ENCODE data around the gene AKAP10. TPM values are rescaled to one million over a fixed set of nuclear protein-coding genes. Genes with fewer than 3 reads are reported as not detected.
"Not testable (repeated sequence)": the region's sequence is repeated elsewhere in the genome, so short reads cannot be mapped to it uniquely, and the experiment has no call there.

The AKAP10 gene
- polyA plus RNA-seq, 1 donor = 19.2 TPM

- H3K9me3 ChIP-seq (ENCODE audit: control insufficient read depth, low read depth, low read length) = no peaks in the 10 kb centered on the region
- 96% methylated on average over 5 of the region's 13 CpGs for WGBS (ENCODE audit: insufficient coverage, low lambda C conversion rate)
- peaks cover 2% of the 10 kb centered on the region for H3K36me3 ChIP-seq (ENCODE audit: control insufficient read depth, insufficient read depth, low read length)
- H3K27ac ChIP-seq (ENCODE audit: low read length) = no peak overlapping the region
- peaks cover 7% of the 10 kb centered on the region for H3K4me1 ChIP-seq (ENCODE audit: control insufficient read depth, insufficient read depth, low read length)
- no peak overlapping the region for H3K4me3 ChIP-seq (ENCODE audit: low read length)
- no peak for DNase-seq
- peaks cover 11% of the 10 kb centered on the region for H3K27me3 ChIP-seq (ENCODE audit: control insufficient read depth, insufficient read depth, low read length)
Measured at GRCh38 chr17:19978805-19979211, 1.2 kb upstream of the AKAP10 start.

- Histone ChIP-seq H3K27me3 (ENCODE audit: control insufficient read depth, insufficient read depth, low read length) (peaks cover 11% of the 10 kb centered on the region), H3K4me3 (ENCODE audit: low read length) (peak overlapping the region; percentile 73), H3K9me3 (ENCODE audit: control insufficient read depth, low read depth, low read length) (no peaks in the 10 kb centered on the region), H3K36me3 (ENCODE audit: control insufficient read depth, insufficient read depth, low read length) (peaks cover 4% of the 10 kb centered on the region), H3K4me1 (ENCODE audit: control insufficient read depth, insufficient read depth, low read length) (peaks cover 7% of the 10 kb centered on the region), H3K27ac (ENCODE audit: low read length) (peak overlapping the region; percentile 47)
- 67% methylated on average over 1 of the region's 22 CpGs for WGBS (ENCODE audit: insufficient coverage, low lambda C conversion rate)
- DNase-seq = no peak
Measured at GRCh38 chr17:19978209-19978802, 678 bp upstream of the AKAP10 start.

GRCh38 chr17:19975601-19976000 lies 2.0 kb downstream of the AKAP10 start:
- no peak overlapping the region for H3K4me3 ChIP-seq (ENCODE audit: low read length)
- DNase-seq = no peak
- H3K4me1 ChIP-seq (ENCODE audit: control insufficient read depth, insufficient read depth, low read length) = peaks cover 7% of the 10 kb centered on the region
- 80% methylated on average over 1 of the region's 3 CpGs for WGBS (ENCODE audit: insufficient coverage, low lambda C conversion rate)
- peaks cover 6% of the 10 kb centered on the region for H3K36me3 ChIP-seq (ENCODE audit: control insufficient read depth, insufficient read depth, low read length)
- H3K27me3 ChIP-seq (ENCODE audit: control insufficient read depth, insufficient read depth, low read length) = peaks cover 8% of the 10 kb centered on the region
- H3K27ac ChIP-seq (ENCODE audit: low read length) = no peak overlapping the region
- H3K9me3 ChIP-seq (ENCODE audit: control insufficient read depth, low read depth, low read length) = no peaks in the 10 kb centered on the region

GRCh38 chr17:19973156-19973555 lies 4.5 kb downstream of the AKAP10 start:
- DNase-seq = no peak
- H3K27ac ChIP-seq (ENCODE audit: low read length) = no peak overlapping the region
- peaks cover 22% of the 10 kb centered on the region for H3K36me3 ChIP-seq (ENCODE audit: control insufficient read depth, insufficient read depth, low read length)
- peaks cover 4% of the 10 kb centered on the region for H3K4me1 ChIP-seq (ENCODE audit: control insufficient read depth, insufficient read depth, low read length)
- no peak overlapping the region for H3K4me3 ChIP-seq (ENCODE audit: low read length)
- no peaks in the 10 kb centered on the region for H3K27me3 ChIP-seq (ENCODE audit: control insufficient read depth, insufficient read depth, low read length)
- 86% methylated on average over 1 of the region's 2 CpGs for WGBS (ENCODE audit: insufficient coverage, low lambda C conversion rate)
- no peaks in the 10 kb centered on the region for H3K9me3 ChIP-seq (ENCODE audit: control insufficient read depth, low read depth, low read length)

- H3K4me3 ChIP-seq (ENCODE audit: low read length); DNase-seq; H3K9me3 ChIP-seq (ENCODE audit: control insufficient read depth, low read depth, low read length); H3K27me3 ChIP-seq (ENCODE audit: control insufficient read depth, insufficient read depth, low read length); H3K4me1 ChIP-seq (ENCODE audit: control insufficient read depth, insufficient read depth, low read length); H3K27ac ChIP-seq (ENCODE audit: low read length): not testable (repeated sequence)
- no CpG with 5 or more reads among the region's 2 CpGs for WGBS (ENCODE audit: insufficient coverage, low lambda C conversion rate)
- H3K36me3 ChIP-seq (ENCODE audit: control insufficient read depth, insufficient read depth, low read length) = peaks cover 40% of the 10 kb centered on the region
Measured at GRCh38 chr17:19962954-19963353, 14.7 kb downstream of the AKAP10 start.

- H3K4me1 ChIP-seq (ENCODE audit: control insufficient read depth, insufficient read depth, low read length) = no peaks in the 10 kb centered on the region
- no peak overlapping the region for H3K4me3 ChIP-seq (ENCODE audit: low read length)
- peaks cover 38% of the 10 kb centered on the region for H3K36me3 ChIP-seq (ENCODE audit: control insufficient read depth, insufficient read depth, low read length)
- no peak for DNase-seq
- H3K27me3 ChIP-seq (ENCODE audit: control insufficient read depth, insufficient read depth, low read length) = no peaks in the 10 kb centered on the region
- H3K27ac ChIP-seq (ENCODE audit: low read length) = no peak overlapping the region
- WGBS (ENCODE audit: insufficient coverage, low lambda C conversion rate) = no CpG with 5 or more reads among the region's 5 CpGs
- H3K9me3 ChIP-seq (ENCODE audit: control insufficient read depth, low read depth, low read length) = peaks cover 7% of the 10 kb centered on the region
Measured at GRCh38 chr17:19958023-19958422, 19.6 kb downstream of the AKAP10 start.

GRCh38 chr17:19955099-19955498 lies 22.5 kb downstream of the AKAP10 start:
- Histone ChIP-seq H3K4me3 (ENCODE audit: low read length) (no peak overlapping the region), H3K27ac (ENCODE audit: low read length) (no peak overlapping the region), H3K36me3 (ENCODE audit: control insufficient read depth, insufficient read depth, low read length) (peaks cover 24% of the 10 kb centered on the region), H3K27me3 (ENCODE audit: control insufficient read depth, insufficient read depth, low read length) (no peaks in the 10 kb centered on the region), H3K9me3 (ENCODE audit: control insufficient read depth, low read depth, low read length) (peaks cover 14% of the 10 kb centered on the region), H3K4me1 (ENCODE audit: control insufficient read depth, insufficient read depth, low read length) (no peaks in the 10 kb centered on the region)
- DNase-seq = no peak
- WGBS (ENCODE audit: insufficient coverage, low lambda C conversion rate) = 100% methylated on average over 4 of the region's 7 CpGs

GRCh38 chr17:19951411-19951810 lies 26.2 kb downstream of the AKAP10 start:
- H3K27me3 ChIP-seq (ENCODE audit: control insufficient read depth, insufficient read depth, low read length); H3K4me3 ChIP-seq (ENCODE audit: low read length); H3K4me1 ChIP-seq (ENCODE audit: control insufficient read depth, insufficient read depth, low read length); DNase-seq; H3K27ac ChIP-seq (ENCODE audit: low read length): not testable (repeated sequence)
- Histone ChIP-seq H3K9me3 (ENCODE audit: control insufficient read depth, low read depth, low read length) (peaks cover 16% of the 10 kb centered on the region), H3K36me3 (ENCODE audit: control insufficient read depth, insufficient read depth, low read length) (peaks cover 24% of the 10 kb centered on the region)
- WGBS (ENCODE audit: insufficient coverage, low lambda C conversion rate) = no CpG with 5 or more reads among the region's 5 CpGs

- not testable (repeated sequence) for H3K4me1 ChIP-seq (ENCODE audit: control insufficient read depth, insufficient read depth, low read length); H3K27ac ChIP-seq (ENCODE audit: low read length); DNase-seq; H3K4me3 ChIP-seq (ENCODE audit: low read length); H3K27me3 ChIP-seq (ENCODE audit: control insufficient read depth, insufficient read depth, low read length)
- H3K36me3 ChIP-seq (ENCODE audit: control insufficient read depth, insufficient read depth, low read length) = peaks cover 25% of the 10 kb centered on the region
- WGBS (ENCODE audit: insufficient coverage, low lambda C conversion rate) = no CpG with 5 or more reads among the region's 43 CpGs
- peaks cover 16% of the 10 kb centered on the region for H3K9me3 ChIP-seq (ENCODE audit: control insufficient read depth, low read depth, low read length)
Measured at GRCh38 chr17:19950624-19951195, 26.9 kb downstream of the AKAP10 start.

- no peak for DNase-seq
- H3K4me3 ChIP-seq (ENCODE audit: low read length) = no peak overlapping the region
- no peaks in the 10 kb centered on the region for H3K27me3 ChIP-seq (ENCODE audit: control insufficient read depth, insufficient read depth, low read length)
- no peaks in the 10 kb centered on the region for H3K4me1 ChIP-seq (ENCODE audit: control insufficient read depth, insufficient read depth, low read length)
- peaks cover 37% of the 10 kb centered on the region for H3K36me3 ChIP-seq (ENCODE audit: control insufficient read depth, insufficient read depth, low read length)
- peaks cover 9% of the 10 kb centered on the region for H3K9me3 ChIP-seq (ENCODE audit: control insufficient read depth, low read depth, low read length)
- no peak overlapping the region for H3K27ac ChIP-seq (ENCODE audit: low read length)
- 17% methylated on average over 1 of the region's 10 CpGs for WGBS (ENCODE audit: insufficient coverage, low lambda C conversion rate)
Measured at GRCh38 chr17:19948116-19948943, 29.3 kb downstream of the AKAP10 start.

All from large intestine (tissue), 3 donors.